ENCODE results near the gene TP53TG5.

GRCh38 chr20:45361793-45362192 lies 16.3 kb downstream of the TP53TG5 start:
- TF ChIP-seq CTCF (IDR thresholded peaks at IDR 0.05) (no peak), EZH2phosphoT487 (IDR thresholded peaks at IDR 0.05) (no peak), EZH2 (IDR thresholded peaks at IDR 0.05) (no peak)
